Renal cortex interstitium (tissue), 11 donors: ENCODE results near the gene GRIN2A. TPM values are rescaled to one million over a fixed set of nuclear protein-coding genes. Genes with fewer than 3 reads are reported as not detected.

Experiments used
- DNase-seq, 11 donors: peaks; one replicate each; pipeline ENCODE4 v3.0.0-alpha.2; 2013; ENCODE audit warnings: low read depth in 9 of 11, low spot score in 4 of 11; ENCODE audit errors: extremely low read depth in 1 of 11
- polyA plus RNA-seq, 3 donors: library from polyadenylated mRNA; unstranded; fragments of 120-200 nt; gene quantifications; one replicate each; pipeline ENCODE4 v1.2.1, GENCODE V29; 2013; ENCODE audit not compliant: insufficient read length in 3 of 3

GRIN2A gene
- polyA plus RNA-seq, 3 donors: 5.8 to 6.6 (median 6.5) TPM

DNA sequence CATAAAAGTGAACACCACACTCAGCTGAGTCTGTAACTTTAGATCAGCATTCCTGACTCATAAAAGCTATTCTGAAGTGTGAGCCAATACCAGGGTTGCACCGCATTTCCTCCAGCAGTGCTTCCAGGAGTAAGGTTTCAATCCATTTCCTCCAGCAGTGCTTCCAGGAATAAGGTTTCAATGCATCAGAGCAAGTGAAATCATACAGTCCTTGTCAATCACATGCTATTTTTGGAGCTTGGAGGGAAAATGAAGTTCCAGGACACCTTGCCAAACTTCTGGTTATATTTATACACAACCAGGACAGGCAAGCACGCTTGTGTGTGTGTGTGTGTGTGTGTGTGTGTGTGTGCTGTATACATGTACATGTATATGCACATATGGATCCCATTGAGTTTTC is 327.6 kb downstream of the GRIN2A start:
- DNase-seq: peak in 1 of 11 donors; percentile 9

DNA sequence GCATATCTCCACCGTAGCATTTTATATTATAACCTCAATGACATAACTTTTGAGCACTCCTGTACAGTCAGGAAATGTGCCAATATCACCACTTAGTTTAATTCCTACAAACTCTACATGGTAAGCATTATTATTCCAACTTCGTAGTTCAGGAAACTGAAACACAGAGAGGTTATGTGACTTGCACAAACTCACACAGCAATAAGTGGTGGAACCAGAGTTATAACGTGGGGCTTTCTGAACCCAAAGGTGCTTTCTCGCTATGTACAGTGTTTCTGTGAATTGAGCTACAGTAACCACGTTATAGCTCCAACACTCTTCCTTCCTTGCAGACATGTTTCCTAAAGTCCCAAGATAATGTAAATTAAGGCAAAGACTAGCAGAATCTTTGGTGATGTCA is 330.2 kb downstream of the GRIN2A start:
- no peak for DNase-seq

DNA sequence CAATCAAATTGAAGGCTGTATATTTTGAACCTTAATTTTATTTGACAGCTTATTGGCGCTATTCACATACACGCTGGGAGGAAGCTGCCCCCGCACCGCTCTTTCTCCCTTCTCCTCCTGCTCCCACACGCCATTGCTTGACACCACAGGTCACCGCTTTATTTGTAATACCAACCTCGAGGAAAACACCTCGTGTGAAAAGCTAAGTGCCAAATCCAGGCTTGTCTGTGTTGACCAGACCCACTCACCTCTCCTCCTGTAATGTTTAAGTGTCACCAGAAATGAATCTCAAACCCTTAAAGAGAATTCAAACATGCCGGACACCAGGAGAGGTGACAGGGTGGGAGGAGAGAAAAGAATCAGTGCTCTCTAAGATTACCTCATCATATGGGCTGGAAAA is 331.4 kb downstream of the GRIN2A start:
- DNase-seq: no peak

DNA sequence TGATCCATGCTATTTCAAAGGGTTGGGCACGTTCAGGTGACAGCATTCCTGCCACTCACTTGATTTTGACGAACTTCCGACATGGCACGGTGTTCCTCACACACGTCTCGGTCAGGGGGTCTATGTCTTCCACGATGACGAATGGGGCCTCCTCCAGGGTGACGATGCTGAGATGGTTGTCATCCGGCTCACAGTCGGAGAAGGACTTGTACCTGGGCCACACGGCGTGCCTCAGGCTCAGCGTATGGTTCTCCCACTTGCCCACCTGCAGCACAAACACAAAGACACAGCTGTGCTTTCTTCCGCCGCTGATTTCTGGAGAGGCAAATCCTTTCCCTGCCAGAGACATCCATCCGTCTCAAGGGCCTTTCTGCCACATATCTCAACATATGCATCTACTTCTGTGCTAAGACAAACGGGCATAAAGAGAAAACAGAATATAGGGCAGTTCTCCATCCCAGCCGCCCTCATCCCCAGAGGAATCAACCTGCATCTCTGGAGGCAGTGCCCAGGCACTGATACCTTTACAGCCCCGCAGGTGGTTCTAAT is 332.5 kb downstream of the GRIN2A start:
- DNase-seq: no peak

DNA sequence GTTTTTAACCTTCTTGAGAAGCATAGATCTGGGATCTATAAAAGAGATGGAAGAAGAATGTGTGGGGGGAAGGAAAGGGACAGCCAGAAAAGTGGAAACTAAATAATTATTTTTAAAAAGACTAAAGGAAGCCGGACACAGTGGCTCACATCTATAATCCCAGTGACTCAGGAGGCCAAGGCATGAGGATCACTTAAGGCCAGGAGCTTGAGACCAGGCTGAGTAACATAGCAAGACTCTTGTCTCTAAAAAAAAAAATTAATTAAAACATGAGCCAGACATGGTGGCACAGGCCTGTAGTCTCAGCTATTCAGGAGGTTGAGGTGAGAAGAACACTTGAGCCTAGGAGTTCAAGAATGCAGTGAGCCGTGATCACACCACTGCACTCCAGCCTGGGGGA is 335.1 kb downstream of the GRIN2A start:
- no peak for DNase-seq

DNA sequence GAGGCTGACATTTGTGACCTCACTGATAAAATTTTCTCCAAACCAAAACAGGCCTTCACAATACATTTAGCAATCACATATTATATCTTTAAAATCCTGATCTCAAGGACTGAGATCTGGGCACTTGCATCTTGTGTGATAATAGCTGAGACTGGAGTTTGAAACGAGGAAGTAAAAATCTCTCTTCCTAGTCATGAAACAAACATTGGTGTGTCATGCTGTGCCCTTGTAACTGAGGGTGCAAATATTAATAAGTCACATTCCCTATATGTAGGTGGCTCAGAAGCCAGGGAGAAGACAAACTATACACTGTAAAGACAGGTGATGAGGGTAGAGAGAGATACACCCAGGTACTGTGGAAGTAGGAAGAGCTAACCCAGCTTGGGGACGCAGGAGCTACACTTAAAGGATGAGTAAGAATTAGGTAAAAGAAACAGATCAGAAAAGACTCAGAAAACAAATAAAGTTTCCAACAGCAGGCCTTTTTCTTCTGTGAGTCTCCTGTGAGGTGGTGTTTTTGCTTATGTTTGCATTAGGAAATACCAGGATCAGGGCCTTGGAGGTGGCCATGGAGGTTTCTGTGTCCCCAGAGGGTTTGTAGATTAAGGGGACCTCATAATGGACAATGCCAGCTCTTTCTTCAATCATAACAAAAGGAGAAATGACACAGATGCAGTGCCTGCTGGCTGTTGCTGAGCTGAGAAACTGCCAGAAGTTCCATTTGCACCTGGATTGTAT is 335.7 kb downstream of the GRIN2A start:
- DNase-seq: no peak

DNA sequence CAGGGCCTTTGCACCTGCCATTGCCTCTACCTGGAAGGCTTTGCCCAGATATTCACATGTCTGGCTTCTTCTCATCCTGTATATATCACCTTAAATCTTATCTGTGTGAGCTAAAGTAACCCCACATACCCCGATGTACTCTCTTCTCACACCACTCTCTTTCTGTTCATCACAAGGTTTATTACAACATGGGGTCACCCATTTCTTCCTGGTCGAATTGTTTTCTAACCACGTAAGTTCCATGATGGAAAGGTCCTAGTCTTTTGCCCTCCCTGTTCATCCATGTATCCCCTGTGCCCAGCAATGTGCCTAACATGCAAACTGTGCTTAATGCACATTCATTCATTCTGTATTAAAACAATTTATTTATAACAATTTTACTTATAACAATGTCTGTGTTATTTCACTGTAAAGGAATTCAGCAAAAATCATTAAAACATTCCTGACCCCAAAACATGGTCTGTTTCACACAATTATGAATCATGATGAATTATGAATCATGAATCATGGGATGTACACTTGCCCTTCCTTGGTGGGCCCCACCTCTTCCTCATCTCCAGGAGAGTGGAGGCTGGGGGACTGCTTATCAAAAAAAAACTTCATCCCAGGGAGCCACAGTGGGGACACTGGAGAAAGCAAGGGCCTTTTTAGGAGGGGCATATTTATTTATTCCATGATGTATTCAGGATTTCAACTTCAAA is 336.4 kb downstream of the GRIN2A start:
- no peak for DNase-seq

DNA sequence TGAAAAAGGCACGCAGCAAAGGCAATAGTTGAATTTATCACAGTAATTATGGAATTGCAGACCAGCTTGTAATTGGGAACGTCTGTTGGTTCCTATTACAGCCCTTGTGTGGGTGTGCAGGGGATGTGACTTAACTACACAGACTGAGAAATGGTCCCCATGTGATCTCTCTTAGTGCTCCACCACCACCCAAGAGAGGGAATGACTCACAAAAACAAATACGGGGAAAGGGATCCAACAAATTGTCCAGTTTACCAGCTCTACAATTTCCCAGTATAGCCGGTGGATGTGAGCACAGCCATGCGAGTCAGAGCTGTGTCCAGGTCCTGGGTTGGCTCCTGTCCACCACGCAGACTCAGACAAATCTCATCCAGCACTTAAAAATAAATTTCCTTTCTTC is 337.9 kb downstream of the GRIN2A start:
- DNase-seq: no peak

DNA sequence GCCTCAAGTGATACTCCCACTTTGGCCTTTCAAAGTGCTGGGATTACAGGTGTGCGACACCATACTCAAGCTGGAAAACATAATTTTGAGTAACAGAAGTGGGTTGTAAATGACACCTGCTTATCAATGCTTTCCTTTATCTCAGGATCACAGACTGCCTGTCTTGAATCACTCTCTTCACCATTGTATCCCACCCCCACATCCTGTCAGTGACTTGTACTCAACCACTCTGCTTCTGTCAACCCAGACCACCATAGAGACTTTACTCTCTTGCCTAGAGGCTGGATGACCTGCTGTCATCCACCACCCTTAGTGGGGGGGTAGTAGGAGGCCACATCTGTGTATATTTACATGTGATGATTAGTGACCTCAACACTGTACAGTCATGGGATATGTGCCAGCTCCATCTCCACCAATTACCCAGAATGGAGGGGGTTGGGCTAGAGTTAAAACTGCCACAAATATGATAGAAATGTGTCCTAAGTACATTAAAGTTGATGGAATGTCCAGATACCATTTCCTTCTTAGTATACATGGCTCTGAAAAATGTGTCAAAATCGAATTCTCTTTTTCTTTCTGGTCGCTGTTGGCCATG is 338.7 kb downstream of the GRIN2A start:
- DNase-seq: no peak

DNA sequence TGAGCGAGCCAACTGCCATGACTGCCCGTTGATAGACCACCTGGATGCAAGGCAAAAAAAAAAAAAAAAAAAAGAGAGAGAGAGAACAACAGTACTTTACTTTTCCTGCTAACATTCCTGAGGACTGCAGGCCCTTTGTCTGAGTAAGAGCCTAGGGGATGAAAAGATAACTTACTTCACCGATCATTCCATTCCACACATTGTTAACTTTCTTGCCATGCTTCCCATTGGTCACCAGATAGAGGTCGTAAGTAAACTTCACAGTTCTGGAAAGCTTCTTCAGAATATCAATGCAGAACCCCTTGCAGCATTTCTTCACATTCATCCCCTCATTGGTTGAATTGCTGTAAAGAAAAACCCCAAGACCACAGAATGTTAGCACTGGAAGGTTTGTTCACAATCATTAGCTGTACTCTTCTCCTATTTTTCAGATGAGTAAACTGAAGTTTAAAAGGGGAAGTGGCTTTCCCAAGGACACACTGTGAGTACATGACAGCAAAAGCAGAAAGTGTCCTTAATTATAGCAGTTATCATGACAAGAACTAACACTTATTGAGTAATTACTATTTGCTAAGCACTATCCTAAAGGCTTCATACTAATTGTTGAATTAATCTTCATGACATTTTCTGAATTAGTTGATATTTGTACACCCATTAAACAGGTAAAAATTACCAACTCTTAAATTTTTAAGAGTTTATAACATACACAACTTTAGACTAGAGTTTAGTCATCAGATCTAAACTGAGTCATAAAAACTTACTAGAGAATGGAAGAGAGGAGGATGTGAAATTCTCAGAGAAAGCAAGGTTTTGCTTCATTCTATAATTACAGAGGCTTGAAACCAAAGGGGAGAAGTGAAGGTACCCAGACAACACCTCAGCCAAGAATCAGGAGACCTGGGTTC is 341.2 kb downstream of the GRIN2A start:
- DNase-seq: no peak

DNA sequence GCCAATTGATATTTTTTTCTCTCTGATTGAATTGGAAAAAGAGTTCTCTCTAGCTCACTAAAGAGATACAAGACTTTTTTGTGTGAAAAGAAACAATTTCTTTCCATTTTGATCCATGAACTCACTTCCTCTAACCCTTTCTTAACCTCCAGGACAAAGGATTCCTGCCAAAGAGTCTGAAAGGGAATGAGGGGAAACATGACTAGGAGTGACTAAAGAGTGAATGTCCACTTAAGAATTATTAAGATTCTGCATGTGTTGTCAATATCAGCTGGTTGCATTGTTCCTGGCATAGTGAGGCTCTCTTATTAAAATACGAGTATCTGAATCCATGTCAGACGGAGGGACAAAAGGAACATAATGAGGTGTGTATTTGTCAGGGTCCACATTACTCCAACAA is 344.7 kb downstream of the GRIN2A start:
- DNase-seq: no peak

DNA sequence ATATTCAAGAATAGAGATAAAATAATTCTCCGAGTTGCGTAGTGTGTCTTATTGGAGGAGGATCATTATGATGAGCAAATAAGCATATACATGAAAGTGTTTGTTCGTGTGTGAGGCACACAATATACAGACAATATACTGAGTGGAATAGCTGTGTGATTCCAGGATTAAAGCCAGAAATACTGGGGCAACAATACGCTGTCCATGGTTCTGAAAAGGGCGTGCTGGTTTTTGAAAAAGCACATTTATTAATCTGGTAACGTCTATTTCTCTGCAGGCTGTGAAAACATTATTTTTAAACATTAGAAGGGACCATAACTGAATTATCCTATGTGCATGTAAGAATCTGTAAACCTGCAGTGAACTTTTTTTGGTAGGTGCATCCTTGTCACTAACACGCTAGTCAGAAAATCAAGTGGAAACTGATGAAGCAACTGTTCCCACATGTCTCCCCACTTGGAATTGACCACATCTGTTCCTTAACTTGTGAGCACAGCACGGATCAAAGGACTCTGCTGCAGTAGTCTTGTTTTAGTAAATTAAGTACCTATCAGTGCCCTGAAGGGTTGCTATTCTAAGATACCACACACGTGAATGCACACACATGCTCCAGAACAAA is 346.0 kb downstream of the GRIN2A start:
- DNase-seq: peak in 10 of 11 donors; percentile 23 to 61 (median 39)

DNA sequence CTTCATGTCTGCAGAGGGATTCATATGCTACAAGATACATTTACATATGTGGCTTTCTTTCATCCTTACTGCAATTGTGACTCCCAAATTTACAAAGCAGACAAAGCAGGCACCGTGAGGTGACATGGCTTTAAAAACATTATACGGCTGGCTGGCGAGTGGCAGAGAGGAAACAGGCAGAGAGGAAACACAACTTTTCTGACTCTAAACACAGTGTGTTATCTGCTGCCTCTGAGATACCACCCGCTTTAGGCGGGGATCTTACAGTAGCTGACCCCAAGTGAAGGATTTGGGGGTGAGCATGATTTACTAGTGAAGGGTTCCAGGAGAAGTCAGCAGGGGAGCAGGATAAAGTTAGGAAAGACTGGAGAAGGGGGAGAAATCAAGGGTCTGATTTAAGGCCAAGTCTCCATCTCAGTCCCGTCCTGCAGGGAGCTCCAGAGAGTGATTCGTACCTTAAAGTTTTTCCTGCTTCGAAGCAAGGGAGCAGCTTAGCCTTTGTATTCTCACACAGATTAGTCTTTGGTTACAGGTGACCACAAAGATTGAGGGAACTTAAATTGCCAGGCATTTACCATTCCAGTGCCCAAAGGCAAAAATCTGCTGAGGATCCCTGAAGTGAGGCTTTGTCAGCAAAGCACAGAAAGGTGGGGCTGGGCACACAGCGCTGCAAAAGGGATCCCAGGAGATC is 355.0 kb downstream of the GRIN2A start:
- no peak for DNase-seq

DNA sequence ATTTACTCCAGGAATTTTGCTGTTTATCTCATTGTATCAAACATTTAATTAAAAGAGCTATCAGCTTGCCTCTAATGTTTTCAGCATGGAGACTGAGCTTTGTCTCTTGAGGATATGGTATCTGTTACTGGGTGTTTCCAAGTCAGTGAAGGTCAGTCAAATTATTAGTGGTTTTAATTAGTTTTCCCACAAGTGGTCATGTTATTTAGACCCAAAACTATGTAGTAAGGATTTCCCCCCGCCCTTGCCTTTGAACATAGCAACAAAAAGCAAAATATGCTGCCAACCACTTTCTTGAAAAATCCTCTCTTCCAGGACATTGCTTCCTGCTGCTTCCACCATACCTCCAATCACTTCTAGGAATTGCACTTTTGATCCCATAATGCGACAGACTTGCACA is 355.6 kb downstream of the GRIN2A start:
- no peak for DNase-seq

DNA sequence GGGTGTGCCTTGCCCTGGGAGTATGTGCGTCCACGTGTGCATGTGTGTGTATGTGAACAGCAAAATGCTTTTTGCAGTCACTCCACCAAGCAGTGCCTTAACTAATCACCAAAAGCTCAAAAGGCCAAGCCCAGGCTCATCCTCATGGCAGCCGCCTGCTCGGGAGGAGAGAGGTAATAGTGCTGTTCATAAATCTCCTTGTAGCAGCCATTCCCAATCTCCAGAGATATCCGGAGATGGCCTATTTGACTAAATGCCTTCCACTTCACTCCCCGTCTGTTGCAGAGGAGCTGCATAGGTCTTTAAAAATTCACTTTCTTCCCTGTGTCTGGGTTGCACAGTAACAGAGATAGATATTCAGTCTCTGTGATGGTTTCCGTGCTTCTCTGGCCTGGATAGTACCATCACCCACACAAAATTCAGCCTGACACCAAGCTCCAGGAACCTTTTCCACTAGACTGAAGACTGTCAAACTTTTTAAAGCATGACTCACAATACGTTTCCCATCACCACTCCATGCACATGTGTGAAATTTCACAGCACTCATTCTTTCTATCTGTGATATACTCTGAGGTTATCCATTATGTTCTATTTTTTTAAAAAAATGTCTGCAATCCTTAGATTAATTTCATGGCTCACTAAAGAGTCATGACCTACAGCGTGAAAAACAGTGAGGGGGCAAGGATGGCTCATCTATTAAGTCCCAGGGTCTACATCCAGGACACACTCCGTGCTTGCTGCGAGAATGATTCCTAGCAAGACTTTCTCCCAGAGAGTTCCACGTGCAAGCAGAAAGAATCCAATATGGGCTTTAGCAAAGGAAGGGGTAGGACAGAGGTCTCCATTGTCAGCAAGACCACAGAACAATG is 357.8 kb downstream of the GRIN2A start:
- peak in 1 of 11 donors; percentile 4 for DNase-seq

DNA sequence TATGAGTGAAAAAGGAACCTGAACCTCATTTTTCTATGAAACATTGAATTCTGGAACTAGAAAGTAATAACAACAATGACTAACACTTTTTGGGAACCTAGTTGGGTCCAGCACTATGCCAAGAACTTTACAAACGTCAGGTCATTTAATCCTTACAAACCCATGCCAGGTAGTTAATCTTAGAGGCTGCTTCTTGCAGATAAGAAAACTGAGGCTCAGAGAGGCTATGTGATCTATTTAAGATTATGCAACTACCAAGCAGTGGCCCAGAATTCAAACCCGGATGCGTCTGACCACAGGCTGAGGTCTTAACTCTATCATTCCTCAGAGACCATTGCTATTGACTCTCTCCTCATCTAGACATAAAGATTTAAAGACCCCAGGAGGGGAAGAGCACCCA is 358.7 kb downstream of the GRIN2A start:
- no peak for DNase-seq

DNA sequence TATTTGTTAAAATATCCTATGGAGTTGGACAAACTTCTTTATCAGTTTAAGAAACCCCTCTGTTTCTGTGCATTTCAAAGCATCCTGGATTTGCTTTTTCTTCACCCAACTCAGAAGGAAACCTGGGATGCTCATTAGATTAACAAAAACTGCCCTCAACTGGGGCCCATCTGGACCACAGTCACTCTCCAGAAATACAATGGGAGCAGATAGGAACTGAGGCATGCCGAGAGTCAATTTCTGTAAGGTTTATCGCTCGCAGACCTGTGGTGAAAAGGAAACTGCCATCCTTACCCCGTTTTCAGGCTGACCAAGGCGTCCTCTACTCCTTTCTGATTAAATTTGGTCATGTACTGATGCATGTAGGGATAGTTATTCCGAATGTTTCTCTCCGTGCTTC is 360.3 kb downstream of the GRIN2A start:
- DNase-seq: no peak
